HG02798 (cell line): ENCODE measurements around the gene SPEF2.
A peak's percentile ranks its signal among the peaks of the same experiment; 100 is the strongest.

ENCODE experiments used
- ATAC-seq: cut with Tn5 transposase; IDR thresholded peaks from one replicate; pipeline ENCODE4 v1.9.1; 2021; ENCODE audit warnings: mild to moderate bottlenecking; ENCODE audit not compliant: unreplicated experiment, poor library complexity

The SPEF2 gene, protein sequence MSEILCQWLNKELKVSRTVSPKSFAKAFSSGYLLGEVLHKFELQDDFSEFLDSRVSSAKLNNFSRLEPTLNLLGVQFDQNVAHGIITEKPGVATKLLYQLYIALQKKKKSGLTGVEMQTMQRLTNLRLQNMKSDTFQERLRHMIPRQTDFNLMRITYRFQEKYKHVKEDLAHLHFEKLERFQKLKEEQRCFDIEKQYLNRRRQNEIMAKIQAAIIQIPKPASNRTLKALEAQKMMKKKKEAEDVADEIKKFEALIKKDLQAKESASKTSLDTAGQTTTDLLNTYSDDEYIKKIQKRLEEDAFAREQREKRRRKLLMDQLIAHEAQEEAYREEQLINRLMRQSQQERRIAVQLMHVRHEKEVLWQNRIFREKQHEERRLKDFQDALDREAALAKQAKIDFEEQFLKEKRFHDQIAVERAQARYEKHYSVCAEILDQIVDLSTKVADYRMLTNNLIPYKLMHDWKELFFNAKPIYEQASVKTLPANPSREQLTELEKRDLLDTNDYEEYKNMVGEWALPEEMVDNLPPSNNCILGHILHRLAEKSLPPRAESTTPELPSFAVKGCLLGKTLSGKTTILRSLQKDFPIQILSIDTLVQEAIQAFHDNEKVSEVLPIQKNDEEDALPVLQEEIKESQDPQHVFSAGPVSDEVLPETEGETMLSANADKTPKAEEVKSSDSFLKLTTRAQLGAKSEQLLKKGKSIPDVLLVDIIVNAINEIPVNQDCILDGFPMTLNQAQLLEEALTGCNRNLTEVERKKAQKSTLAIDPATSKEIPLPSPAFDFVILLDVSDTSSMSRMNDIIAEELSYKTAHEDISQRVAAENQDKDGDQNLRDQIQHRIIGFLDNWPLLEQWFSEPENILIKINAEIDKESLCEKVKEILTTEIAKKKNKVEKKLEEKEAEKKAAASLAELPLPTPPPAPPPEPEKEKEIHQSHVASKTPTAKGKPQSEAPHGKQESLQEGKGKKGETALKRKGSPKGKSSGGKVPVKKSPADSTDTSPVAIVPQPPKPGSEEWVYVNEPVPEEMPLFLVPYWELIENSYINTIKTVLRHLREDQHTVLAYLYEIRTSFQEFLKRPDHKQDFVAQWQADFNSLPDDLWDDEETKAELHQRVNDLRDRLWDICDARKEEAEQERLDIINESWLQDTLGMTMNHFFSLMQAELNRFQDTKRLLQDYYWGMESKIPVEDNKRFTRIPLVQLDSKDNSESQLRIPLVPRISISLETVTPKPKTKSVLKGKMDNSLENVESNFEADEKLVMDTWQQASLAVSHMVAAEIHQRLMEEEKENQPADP (N-terminal part only)

DNA sequence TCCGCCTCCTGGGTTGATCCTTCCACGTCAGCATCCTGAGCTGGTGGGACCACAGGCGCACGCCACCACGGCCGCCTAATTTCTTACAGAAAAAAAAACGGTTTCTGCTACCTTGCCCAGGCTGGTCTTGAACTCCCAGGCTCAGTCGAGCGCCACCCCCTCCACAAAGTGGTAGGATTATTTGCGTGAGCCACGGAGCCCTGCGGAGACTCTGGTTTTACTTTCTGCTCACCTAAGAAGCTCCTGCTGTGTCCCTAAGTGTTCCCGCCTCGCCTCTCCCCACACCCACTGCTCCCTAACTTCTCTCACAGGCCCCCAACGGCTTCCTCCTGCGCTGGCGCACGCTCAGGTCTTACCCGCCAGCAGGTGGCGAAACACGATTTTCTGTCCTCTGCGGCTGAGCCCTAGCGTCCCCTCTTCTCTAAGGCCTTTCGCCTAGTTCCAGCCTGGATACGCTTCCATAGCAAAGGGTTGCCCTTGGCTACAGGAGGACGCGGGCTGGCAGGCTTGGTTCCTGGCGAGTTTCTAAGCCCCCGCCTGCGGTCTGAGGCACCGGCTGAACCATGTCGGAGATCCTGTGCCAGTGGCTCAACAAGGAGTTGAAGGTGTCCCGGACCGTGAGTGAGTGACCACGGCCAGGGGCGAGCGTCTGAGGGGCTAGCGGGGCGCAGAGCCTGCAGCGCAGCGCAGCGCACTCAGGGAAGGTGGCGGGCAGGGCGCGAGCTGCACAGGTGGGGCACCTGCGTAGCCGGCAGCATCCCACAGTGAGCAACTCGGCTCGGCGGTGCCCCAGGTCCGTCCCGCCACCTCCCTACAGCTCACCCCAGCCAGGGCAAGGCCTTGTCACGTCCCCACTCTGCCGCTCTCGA, at the start of gene SPEF2:
SPEF2 (plus strand) TSS at position 429 of the 869 bp plus-strand sequence; CDS start at position 564, 135 bp downstream.
- peak; percentile 83 for ATAC-seq

DNA sequence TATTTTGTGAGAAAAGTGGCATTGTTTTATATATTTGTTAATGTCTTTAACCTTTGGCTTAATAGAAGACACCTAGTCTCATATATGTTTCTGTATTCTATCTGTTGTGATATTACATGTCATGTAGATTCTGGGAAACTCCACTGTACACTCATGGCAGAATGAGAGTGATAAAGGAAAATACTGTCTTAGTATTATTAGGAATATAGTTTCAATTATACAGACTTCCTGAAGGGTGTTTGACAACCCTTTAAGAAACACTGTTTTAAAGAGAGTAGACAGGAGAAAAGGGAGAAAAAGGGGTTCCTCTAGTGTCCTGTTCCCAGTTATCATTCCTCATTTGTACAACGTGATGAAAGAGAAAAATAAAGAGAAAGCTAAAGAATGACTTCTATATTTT, 42.1 kb upstream of the SPEF2 start:
- no peak for ATAC-seq

DNA sequence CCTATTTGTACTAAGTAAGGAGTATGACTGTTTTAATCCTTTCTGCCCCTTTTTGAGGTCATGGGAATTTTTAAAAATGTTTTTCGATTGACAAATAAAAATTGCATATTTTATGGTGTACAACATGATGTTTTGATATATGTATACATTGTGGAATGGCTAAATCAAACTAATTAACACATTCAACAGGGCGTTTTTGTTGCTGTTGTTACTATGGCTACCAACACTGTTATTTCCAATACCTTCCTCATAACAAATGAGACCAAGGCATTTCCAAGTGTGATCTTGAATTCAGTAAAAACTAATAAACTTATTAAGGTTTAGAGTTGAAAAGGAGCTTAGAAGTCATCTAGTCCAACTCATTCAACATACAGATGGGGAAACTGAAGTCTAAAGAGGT, 30.2 kb upstream of the SPEF2 start:
- ATAC-seq: no peak

DNA sequence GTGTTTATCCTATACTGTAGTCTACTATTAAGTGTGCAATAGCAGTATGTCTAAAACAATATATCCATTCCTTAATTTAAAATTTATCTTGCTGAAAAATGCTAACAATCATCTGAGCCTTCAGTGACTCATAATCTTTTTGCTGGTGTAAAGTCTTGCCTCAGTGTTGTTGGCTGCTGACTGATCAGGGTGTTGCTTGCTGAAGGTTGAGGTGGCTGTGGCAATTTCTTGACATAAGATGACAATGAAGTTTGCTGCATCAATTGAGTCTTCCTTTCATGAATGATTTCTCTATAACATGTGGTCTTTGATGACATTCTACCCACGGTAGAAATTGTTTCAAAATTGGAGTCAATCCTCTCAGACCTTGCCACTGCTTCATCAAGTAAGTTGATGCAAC, 24.3 kb upstream of the SPEF2 start:
- ATAC-seq: no peak

DNA sequence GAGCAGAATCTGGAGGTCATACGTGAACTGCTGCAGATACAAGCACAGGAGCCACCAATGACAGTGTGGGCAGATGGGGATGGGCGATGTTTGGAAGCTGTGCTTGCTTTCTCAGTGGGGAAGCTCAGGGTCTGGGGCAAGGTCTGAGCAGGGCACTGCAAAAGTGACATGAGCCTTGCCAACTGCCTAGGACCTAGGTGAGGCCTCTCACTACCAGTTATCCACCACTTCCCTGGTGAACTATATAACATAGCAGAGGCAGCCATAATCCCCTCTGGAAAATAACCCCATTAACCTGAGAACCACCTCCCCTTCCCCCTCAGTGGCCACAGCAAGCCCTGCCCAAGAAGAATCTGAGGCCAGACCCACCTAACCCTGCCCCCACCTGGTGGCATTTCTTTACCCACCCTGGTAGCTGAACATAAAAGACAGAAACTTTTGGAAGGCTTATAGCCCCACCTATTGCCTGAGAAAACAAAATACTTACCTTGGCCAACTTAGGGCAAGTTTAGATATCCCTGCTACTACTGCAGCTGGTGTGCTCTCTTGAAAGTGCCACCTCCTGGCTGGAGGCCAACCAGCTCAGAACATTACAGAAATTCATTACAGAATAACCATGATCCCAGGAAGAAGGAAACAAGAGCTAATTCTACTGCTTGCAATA, 18.8 kb upstream of the SPEF2 start:
- no peak for ATAC-seq

DNA sequence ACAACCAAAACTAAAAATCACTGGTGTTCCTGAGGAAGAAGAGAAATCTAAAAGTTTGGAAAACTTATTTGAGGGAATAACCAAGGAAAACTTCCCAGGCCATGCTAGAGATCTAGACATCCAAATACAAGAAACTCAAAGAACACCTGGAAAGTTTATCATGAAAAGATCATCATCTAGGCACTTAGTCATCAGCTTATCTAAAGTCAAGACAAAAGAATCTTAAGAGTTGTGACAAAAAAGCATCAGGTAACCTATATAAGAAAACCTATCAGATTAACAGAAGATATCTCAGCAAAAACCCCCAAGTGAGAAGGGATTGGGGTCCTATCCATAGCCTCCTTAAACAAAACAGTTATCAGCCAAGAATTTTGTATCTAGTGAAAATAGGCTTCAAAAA, 17.1 kb upstream of the SPEF2 start:
- ATAC-seq: no peak

DNA sequence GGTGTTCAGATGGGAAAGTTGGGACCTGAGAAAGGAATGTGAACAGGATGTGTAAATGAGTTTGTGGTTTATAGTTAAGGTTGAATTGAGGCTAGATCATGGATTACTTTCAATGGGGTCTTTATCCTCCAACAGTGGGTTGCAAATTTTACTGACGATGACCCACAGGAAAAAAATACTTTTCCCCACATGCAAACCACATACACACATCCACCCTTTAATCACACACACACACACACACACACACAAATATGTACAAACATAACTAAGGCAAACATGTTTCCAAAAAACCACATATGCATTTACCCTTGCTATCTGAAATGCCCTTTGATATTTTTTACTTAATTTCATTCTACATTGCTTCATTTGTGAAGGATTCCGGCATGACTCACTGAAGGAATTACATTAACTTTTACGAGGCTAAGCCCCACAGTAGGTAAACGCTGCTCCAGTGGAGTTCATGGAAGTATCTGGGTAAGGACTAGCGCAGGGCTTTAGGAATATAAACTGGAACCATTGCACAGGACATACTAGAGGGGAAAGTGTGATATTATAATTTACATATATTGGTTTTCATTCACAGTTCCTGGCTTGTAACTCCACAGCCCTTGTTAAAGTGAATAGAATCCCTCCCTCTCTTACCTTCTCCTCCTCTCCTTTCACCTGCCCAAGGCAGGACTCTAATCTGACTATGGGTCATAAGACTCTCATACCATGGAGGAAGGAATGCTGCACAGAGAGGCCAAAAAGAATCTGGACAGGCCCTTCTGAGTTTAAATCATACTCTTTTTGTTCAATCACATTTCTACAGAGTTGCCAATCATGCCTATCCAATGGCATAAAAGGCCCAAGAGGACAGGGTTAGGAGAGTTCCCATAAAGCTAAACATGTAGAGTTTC, 8.5 kb upstream of the SPEF2 start:
- ATAC-seq: no peak

DNA sequence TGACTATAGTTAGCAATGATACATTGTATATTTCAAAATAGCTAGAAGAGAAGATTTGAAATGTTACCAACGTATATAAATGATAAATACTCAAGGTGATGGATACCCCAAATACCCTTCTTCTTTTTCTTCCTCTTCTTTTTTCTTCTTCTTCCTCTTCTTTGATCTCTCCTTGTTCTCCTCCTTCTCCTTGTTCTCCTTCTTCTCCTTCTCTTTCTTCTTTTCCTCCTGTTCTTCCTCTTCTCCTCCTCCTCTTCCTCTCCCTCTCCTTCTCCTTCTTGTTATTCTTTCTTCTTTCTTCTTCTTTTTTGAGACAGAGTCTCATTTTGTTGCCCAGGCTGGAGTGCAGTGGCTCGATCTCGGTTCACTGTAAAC, 616 bp upstream of the SPEF2 start:
- no peak for ATAC-seq

DNA sequence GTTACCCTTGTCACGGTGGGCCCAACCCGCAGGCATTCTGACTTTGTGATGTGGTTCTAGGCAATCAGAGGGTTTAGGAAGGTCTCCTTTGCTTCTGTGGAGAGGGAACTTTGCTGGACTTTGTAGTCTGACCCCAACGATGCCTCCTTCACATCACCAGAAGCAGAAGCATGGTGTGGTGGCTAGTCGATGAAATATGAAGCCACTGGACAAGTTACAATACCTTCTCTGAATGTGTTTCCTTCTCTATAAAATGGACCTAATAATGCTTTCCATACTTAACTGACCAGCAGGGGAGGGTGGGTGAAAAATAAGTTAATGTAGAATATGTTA, 607 bp downstream of the SPEF2 start:
- no peak for ATAC-seq

DNA sequence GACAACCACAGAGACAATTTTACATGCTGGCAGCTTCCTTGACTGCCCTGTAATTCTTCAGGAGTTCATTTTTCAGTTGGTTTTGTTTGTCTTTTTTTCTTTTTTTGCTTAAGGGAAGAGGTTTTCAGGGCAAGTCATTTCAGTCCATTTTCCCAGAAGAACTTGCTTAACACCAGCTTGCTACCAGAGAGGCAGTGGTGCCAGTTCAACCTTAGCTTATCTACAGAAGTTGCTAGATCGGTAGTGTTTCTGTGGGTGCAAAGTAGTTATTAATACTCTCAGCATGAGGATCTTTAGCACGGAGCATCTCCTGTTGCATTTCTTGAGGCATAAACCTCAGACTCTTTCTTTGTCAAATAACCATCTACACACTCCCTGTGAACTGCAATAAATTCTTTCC, 1.1 kb downstream of the SPEF2 start:
- ATAC-seq: no peak

DNA sequence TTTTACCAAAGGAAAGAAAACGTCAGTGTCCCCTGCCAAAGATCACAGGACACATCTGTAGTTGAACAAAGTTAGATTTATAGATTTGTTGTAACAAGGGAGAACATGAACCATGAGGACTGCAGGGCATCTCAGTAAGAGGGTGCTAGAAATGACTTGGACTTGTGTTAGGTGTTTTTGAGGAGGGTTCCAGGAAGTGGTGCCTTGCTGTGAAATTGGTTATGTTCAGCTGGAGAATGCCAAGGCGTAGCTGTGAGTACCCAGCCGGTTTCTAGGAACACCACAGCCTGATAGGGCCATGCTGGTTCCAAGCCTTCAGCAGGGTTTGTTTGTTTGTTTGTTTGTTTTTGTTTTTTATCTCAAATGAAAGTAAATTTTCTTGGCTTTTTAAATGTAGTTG, 5.3 kb downstream of the SPEF2 start:
- no peak for ATAC-seq

DNA sequence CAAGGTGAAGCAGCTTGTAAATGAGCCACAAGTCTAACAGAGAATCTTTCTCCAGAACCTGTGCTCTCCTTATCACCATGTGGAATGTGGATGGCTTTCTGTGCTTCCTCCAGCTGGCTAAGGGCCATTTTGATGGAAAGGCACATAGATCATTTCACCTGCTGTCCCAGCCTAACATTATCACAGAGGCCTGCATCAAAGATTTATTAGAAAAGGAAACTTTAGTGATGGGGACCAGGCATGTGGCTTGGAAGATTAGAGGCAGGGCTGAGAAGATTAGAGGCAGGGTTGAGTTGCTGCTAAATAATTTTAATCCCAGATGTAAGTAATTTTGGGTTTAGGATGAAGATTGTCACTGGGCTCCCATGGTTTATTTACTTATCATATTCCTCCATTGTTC, 6.3 kb downstream of the SPEF2 start:
- ATAC-seq: no peak

DNA sequence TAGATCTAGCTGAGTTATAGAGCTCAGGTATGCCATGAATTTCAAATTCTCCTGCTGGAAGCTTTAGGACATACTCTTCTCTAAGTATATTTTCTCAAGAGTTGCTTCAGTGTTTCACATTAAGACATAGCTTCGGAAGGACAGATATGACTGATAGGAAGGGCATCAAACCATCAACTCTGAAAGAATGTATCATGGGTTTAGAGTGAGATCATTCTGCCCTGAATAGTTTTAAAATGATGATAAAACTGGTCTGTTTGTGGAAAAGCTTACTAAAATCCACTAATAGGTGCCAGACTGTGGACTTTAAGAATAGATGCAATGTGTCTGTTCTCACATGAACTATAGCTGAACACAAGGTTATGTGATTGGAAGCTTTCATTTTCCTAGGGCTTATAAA, 8.4 kb downstream of the SPEF2 start:
- ATAC-seq: no peak

DNA sequence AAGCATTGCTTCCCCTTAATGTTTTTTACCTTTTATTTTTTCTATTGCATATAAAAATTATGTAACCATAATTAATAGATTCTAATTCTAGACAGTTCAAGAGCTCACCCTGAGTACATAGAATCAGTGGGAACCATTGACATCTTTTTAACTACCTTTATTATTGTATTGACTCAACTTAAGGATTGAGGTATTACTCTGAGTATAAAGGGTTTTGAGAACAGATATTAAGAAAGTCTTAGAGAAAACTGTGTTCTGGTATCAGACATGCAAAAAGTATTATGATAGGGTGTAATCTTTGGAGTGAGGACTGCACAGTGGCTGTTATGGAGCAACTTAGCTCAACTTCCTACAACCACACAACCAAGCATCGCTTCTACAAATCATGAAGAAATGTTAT, 8.9 kb downstream of the SPEF2 start:
- no peak for ATAC-seq

DNA sequence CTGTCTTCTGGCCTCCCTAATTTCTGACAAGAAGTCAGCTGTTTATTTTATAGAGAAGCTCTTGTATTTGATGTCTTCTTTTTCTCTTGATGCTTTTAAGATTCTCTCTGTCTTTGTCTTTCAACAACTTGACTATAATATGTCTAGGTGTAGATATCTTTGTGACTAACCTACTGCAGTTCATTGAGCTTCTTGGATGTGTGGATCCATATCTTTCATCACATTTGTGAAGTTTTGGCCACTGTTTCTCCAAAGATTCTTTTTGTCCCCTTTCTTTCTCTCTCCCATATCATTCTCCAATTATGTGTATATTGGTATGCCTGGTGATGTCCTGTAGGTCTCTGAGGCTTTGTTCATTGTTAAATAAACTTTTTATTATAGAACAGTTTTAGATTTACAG, 16.7 kb downstream of the SPEF2 start:
- no peak for ATAC-seq

DNA sequence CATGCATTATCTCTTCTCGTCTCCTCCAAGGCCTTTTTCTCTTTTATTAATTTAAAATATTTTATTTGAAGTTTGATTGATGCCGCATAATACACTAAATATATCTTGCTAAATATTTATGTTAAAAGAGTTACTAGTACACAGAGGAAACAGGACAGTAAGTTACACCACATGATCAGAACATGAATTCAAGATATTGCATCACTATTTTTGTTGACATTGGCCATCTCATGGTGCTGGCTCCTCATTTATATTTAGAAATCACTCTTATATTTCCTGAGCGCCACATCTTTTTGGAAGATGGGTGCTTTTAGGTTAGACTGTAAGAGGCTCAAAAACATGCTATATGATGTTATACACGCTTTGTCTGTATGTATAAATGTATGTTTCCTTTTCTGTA, 23.0 kb downstream of the SPEF2 start:
- ATAC-seq: no peak

DNA sequence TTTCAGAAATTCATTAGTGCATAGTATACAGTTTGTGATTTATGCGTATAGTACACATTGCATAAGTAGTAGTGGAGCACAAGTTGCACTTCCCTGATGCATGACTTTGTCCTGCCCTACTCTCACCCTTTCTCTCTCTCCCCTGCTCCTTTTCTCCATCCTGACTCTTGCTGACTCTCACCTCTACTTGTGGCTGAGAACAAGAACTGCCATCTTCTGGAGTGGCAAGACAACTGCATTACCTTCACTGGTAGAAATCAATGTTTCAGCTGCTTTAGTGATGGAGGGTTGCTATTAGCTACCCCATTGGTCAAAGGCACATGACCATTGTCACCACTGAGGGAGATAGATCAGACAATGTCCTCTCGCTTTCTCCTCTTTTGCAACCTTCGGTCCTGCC, 26.9 kb downstream of the SPEF2 start:
- ATAC-seq: no peak

DNA sequence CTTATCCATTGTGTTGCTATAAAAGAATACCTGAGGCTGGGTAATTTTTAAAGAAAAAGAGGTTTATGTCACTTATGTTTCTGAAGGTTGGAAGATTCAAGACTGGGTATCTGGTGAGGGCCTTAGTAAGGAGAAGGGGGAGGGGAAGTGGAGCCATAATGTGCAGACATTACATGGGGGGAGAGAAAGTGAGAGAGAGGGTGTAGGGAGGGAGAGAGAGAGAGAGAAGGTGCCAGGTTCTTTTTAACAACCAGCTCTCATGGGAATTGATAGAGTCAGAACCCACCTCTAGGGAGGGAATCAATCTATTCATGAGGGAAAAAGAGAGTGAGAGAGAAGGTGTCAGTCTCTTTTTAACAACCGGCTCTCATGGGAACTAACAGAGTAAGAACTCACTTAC, 29.5 kb downstream of the SPEF2 start:
- no peak for ATAC-seq
